Measurements from ENCODE around the gene DIP2C.

Gene DIP2C

GRCh38 chr10:677038-677437, 12.4 kb downstream of the DIP2C start:
- no peak for DNase-seq

GRCh38 chr10:676178-676577, 13.3 kb downstream of the DIP2C start:
- DNase-seq, result no peak

- DNase-seq, result no peak
Measured at GRCh38 chr10:675532-675931, 13.9 kb downstream of the DIP2C start.

- no peak for DNase-seq
Measured at GRCh38 chr10:673492-673891, 16.0 kb downstream of the DIP2C start.

- no peak for DNase-seq
Measured at GRCh38 chr10:672992-673391, 16.5 kb downstream of the DIP2C start.

- DNase-seq, result no peak
Measured at GRCh38 chr10:672203-672602, 17.3 kb downstream of the DIP2C start.

- no peak for DNase-seq
Measured at GRCh38 chr10:670990-671389, 18.5 kb downstream of the DIP2C start.

- DNase-seq, result no peak
Measured at GRCh38 chr10:670038-670437, 19.4 kb downstream of the DIP2C start.

- no peak for DNase-seq
Measured at GRCh38 chr10:668786-669485, 20.5 kb downstream of the DIP2C start.

- no peak for DNase-seq
Measured at GRCh38 chr10:667602-668143, 21.8 kb downstream of the DIP2C start.

- DNase-seq, result no peak
Measured at GRCh38 chr10:667096-667495, 22.4 kb downstream of the DIP2C start.

- no peak for DNase-seq
Measured at GRCh38 chr10:666237-667012, 23.0 kb downstream of the DIP2C start.

GRCh38 chr10:665579-666091, 23.8 kb downstream of the DIP2C start:
- DNase-seq, result no peak

- no peak for DNase-seq
Measured at GRCh38 chr10:664893-665292, 24.6 kb downstream of the DIP2C start.

GRCh38 chr10:664301-664700, 25.2 kb downstream of the DIP2C start:
- DNase-seq, result no peak

- no peak for DNase-seq
Measured at GRCh38 chr10:663831-664251, 25.6 kb downstream of the DIP2C start.

GRCh38 chr10:663466-663751, 26.1 kb downstream of the DIP2C start:
- DNase-seq, result no peak

- no peak for DNase-seq
Measured at GRCh38 chr10:662686-663465, 26.6 kb downstream of the DIP2C start.

GRCh38 chr10:662223-662605, 27.3 kb downstream of the DIP2C start:
- DNase-seq, result no peak

GRCh38 chr10:661597-662222, 27.8 kb downstream of the DIP2C start:
- DNase-seq, result no peak

- DNase-seq, result no peak
Measured at GRCh38 chr10:660970-661596, 28.4 kb downstream of the DIP2C start.

GRCh38 chr10:660413-660969, 29.0 kb downstream of the DIP2C start:
- DNase-seq, result no peak
